PC-9 (cell line): Measurements from ENCODE around the gene TMEM174. TPM values are rescaled to one million over a fixed set of nuclear protein-coding genes. Genes with fewer than 3 reads are reported as not detected.

Source experiments
- BruUV-seq: library from RNA; stranded (reverse); fragments of 400-500 nt; replicated peaks from 2 replicates; lab custom pipeline; 2021; lab: Mats Ljungman, UMichigan
- CTCF ChIA-PET: fragments of 300-600 bp; sonication (Branson Sonifier 250); formaldehyde crosslinking; loops from one replicate; lab custom pipeline; 2022; ENCODE audit warnings: antibody characterized with exemption; lab: Charles Lee
- POLR2A ChIA-PET: fragments of 300-600 bp; sonication (Branson Sonifier 250); formaldehyde crosslinking; loops from one replicate; lab custom pipeline; 2022; ENCODE audit warnings: antibody characterized with exemption; ENCODE audit not compliant: unreplicated experiment; lab: Charles Lee
- DNase-seq, 2 experiments: peaks; one replicate each; pipeline versions ENCODE4 v3.0.0 to v3.0.0-alpha.2; 2015 to 2022; ENCODE audit warnings: mixed read lengths in 1 of 2
- H2AFZ ChIP-seq: fragments of 200-600 bp; sonication (generic); 2 replicates; pipeline ENCODE4 v1.8.1; 2017; ENCODE audit warnings: antibody characterized with exemption
- H3F3A ChIP-seq: fragments of 200-600 bp; sonication (generic); 2 replicates; pipeline ENCODE4 v1.8.1; 2017; ENCODE audit warnings: antibody characterized with exemption, mild to moderate bottlenecking, low read depth; ENCODE audit not compliant: insufficient read depth
- H3K27ac ChIP-seq: fragments of 200-600 bp; sonication (generic); 2 replicates; pipeline ENCODE4 v1.6.1; 2016; ENCODE audit warnings: mixed run types
- H3K27me3 ChIP-seq: fragments of 200-600 bp; sonication (generic); 2 replicates; pipeline ENCODE4 v1.6.1; 2016; ENCODE audit warnings: low read depth, mixed run types; ENCODE audit not compliant: insufficient read depth
- H3K36me3 ChIP-seq: fragments of 200-600 bp; sonication (generic); 2 replicates; pipeline ENCODE4 v1.6.1; 2016; ENCODE audit warnings: low read depth, mixed run types
- H3K4me1 ChIP-seq: fragments of 200-600 bp; sonication (generic); replicated peaks from 2 replicates; pipeline ENCODE4 v1.6.1; 2016; ENCODE audit warnings: mixed run types; ENCODE audit not compliant: insufficient read depth
- H3K4me2 ChIP-seq: fragments of 200-600 bp; sonication (generic); 2 replicates; pipeline ENCODE4 v1.6.1; 2017; ENCODE audit warnings: mixed run types
- H3K4me3 ChIP-seq: fragments of 200-600 bp; sonication (generic); 2 replicates; pipeline ENCODE4 v1.6.1; 2016; ENCODE audit warnings: mixed run types
- H3K79me2 ChIP-seq: fragments of 200-600 bp; sonication (generic); 2 replicates; pipeline ENCODE4 v1.6.1; 2017; ENCODE audit warnings: low read depth, mixed run types
- H3K9me2 ChIP-seq: fragments of 200-600 bp; sonication (generic); 2 replicates; pipeline ENCODE4 v1.8.1; 2017; ENCODE audit warnings: mild to moderate bottlenecking; ENCODE audit not compliant: insufficient read depth
- H3K9me3 ChIP-seq: fragments of 200-600 bp; sonication (generic); 2 replicates; pipeline ENCODE4 v1.8.1; 2016; ENCODE audit warnings: low read depth; ENCODE audit not compliant: insufficient read depth
- H4K20me1 ChIP-seq: fragments of 200-600 bp; sonication (generic); 2 replicates; pipeline ENCODE4 v1.8.1; 2017; ENCODE audit not compliant: insufficient read depth
- CTCF ChIP-seq: fragments of 200-600 bp; sonication (generic); conservative IDR thresholded peaks from 2 replicates; pipeline ENCODE4 v1.6.1; 2017; ENCODE audit warnings: mixed run types, antibody characterized with exemption, mild to moderate bottlenecking, moderate library complexity
- EZH2 ChIP-seq: fragments of 200-600 bp; sonication (generic); IDR thresholded peaks from 2 replicates; pipeline ENCODE4 v1.8.0; 2017; ENCODE audit warnings: antibody characterized with exemption, low read depth
- intact Hi-C: fragments of 100-400 bp; cut with micrococcal nuclease; formaldehyde crosslinking; loops from one replicate; pipeline ENCODE4 v1.10.0; 2022; ENCODE audit not compliant: unreplicated experiment
- total RNA-seq: library from RNA; stranded (reverse); gene quantifications from 2 replicates; pipeline ENCODE4 v1.2.3, GENCODE V29; 2021

Gene TMEM174
- total RNA-seq, 1 experiment from 2014 or later: not detected

DNA sequence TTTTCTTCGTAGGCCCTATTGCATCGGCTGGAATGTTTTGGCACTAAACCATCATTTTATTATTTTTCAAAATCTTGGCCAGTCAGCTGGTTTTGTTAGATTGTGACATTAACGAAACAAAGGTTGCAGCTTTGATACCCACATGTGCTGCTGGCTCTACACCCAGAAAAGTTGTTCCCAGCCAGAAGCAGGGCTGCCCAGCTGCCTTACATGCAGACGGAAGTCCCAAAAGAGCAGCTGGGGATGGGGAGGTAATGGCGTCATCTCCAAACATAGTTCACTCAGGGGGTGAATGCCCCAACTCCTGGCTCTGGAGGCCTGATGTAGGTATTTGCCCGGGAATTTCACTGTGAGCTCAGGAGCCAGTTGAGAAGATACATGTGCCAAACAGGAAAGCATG is 29.3 kb upstream of the TMEM174 start:
- no peaks in the 10 kb centered on the region for H3K27me3 ChIP-seq
- H4K20me1 ChIP-seq: no peaks in the 10 kb centered on the region
- no peaks in the 10 kb centered on the region for H3K9me2 ChIP-seq
- no peaks in the 10 kb centered on the region for H3K79me2 ChIP-seq
- no peaks in the 10 kb centered on the region; the same call in 1 of the 2 replicates for H3K9me3 ChIP-seq
- ChIA-PET CTCF (interaction anchor here (0.6 kb wide), 1 partner anchor 68 kb away, joined by 3 read pairs; no protein-coding TSS in a partner anchor), POLR2A (no interaction called here)
- no peaks in the 10 kb centered on the region for H3F3A ChIP-seq
- H3K4me1 ChIP-seq: no peaks in the 10 kb centered on the region
- H3K27ac ChIP-seq: no peak overlapping the region
- H3K36me3 ChIP-seq: no peaks in the 10 kb centered on the region
- no peak overlapping the region for H3K4me2 ChIP-seq
- no peak for DNase-seq
- H2AFZ ChIP-seq: no peak overlapping the region
- intact Hi-C loops: no loop called here
- no TSS peak for BruUV-seq
- H3K4me3 ChIP-seq: no peak overlapping the region
- TF ChIP-seq EZH2: no peak
- no peak for TF ChIP-seq CTCF

GRCh38 chr5:73149540-73149939 is 23.5 kb upstream of the TMEM174 start:
- Histone ChIP-seq H3K27ac (no peak overlapping the region), H3K79me2 (no peaks in the 10 kb centered on the region), H3K36me3 (no peaks in the 10 kb centered on the region), H3K27me3 (no peaks in the 10 kb centered on the region), H3K9me2 (no peaks in the 10 kb centered on the region), H2AFZ (no peak overlapping the region), H3F3A (no peaks in the 10 kb centered on the region), H3K9me3 (no peaks in the 10 kb centered on the region; the same call in 1 of the 2 replicates), H3K4me2 (no peak overlapping the region), H4K20me1 (no peaks in the 10 kb centered on the region), H3K4me3 (no peak overlapping the region), H3K4me1 (no peaks in the 10 kb centered on the region)
- intact Hi-C loops: no loop called here
- no peak for DNase-seq
- CTCF ChIA-PET: no interaction called here
- POLR2A ChIA-PET: interaction anchor here (0.6 kb wide), 1 partner anchor 194 kb away, joined by 4 read pairs; no protein-coding TSS in a partner anchor
- TF ChIP-seq CTCF: no peak
- no peak for TF ChIP-seq EZH2
- BruUV-seq: no TSS peak

GRCh38 chr5:73150876-73151275 is 22.1 kb upstream of the TMEM174 start:
- H3F3A ChIP-seq: no peaks in the 10 kb centered on the region
- no peaks in the 10 kb centered on the region for H3K9me3 ChIP-seq
- H3K4me3 ChIP-seq: no peak overlapping the region
- H3K79me2 ChIP-seq: no peaks in the 10 kb centered on the region
- H3K27ac ChIP-seq: no peak overlapping the region
- H4K20me1 ChIP-seq: no peaks in the 10 kb centered on the region
- no peaks in the 10 kb centered on the region for H3K36me3 ChIP-seq
- no peak overlapping the region for H3K4me2 ChIP-seq
- H3K27me3 ChIP-seq: no peaks in the 10 kb centered on the region
- ChIA-PET CTCF (no interaction called here), POLR2A (no interaction called here)
- no peak for DNase-seq
- no peak overlapping the region for H2AFZ ChIP-seq
- no TSS peak for BruUV-seq
- intact Hi-C loops: no loop called here
- H3K9me2 ChIP-seq: no peaks in the 10 kb centered on the region
- no peak for TF ChIP-seq CTCF
- no peak for TF ChIP-seq EZH2
- no peaks in the 10 kb centered on the region for H3K4me1 ChIP-seq
